GM13976 (cell line): ENCODE results near the gene WBP4.

ENCODE experiments used
- DNase-seq: peaks from one replicate; pipeline ENCODE4 v3.0.0; 2012; ENCODE audit warnings: low spot score
- in situ Hi-C: fragments of 300-500 bp; cut with MboI; formaldehyde crosslinking; loops from one replicate; pipeline ENCODE4 v1.12.0; 2022; ENCODE audit warnings: low sequenced_read_pairs, mixed read lengths, inconsistent platforms; ENCODE audit not compliant: unreplicated experiment
- TF ChIP-seq, protein P1 (sequence below): IDR thresholded peaks from 2 replicates; pipeline ENCODE4 v1.5.1; 2012; ENCODE audit warnings: borderline replicate concordance, mild to moderate bottlenecking; ENCODE audit not compliant: insufficient read depth; ENCODE audit errors: extremely low read depth, missing control alignments, control extremely low read depth

Gene WBP4

DNA sequence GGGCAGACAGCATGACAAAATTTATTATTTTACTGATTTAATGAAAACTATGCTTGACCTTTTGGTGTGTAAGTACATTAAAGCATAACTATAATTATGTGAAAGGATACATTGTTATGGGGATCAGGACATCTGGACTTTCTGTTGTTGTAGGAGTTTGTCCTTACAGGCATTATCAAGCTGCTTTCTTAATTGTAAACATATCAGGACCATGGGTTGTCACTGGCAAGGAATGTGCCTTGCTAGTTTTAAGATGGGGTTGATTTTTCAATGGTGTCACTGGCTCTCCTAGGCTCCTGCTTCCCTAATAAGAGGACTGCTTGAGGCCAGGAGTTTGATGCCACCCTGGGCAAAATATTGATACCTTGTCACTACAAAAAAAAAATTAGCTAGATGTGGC, 38.7 kb downstream of the WBP4 start:
- no peak for DNase-seq
- TF ChIP-seq, protein P1, sequence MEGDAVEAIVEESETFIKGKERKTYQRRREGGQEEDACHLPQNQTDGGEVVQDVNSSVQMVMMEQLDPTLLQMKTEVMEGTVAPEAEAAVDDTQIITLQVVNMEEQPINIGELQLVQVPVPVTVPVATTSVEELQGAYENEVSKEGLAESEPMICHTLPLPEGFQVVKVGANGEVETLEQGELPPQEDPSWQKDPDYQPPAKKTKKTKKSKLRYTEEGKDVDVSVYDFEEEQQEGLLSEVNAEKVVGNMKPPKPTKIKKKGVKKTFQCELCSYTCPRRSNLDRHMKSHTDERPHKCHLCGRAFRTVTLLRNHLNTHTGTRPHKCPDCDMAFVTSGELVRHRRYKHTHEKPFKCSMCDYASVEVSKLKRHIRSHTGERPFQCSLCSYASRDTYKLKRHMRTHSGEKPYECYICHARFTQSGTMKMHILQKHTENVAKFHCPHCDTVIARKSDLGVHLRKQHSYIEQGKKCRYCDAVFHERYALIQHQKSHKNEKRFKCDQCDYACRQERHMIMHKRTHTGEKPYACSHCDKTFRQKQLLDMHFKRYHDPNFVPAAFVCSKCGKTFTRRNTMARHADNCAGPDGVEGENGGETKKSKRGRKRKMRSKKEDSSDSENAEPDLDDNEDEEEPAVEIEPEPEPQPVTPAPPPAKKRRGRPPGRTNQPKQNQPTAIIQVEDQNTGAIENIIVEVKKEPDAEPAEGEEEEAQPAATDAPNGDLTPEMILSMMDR: no peak
- in situ Hi-C loops: loop anchor here (25.0 kb wide), 1 partner anchor 537 kb away; no protein-coding TSS in a partner anchor

DNA sequence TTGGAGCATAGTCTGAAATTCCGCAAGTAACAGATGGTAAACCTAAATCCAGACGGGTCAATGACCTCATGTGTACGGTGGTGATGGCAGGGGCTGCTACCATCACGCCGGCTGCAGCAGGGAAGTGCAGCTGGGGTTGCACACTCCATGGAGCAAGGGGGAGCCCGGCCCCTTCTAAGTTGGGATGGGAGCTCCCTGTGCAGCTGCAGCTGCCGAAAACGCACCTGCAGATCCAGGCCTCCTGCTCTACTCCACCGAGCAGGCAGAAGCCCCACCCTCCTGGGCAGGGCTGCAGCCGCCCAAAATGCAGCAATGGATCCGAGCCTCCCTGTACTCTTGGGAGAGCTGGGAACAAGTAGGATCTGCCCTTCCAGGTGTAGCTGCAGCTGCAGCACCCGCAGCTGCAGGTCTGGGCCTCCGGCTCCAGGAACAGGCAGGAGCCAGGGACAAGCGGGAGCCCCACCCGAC, 45.8 kb downstream of the WBP4 start:
- TF ChIP-seq, protein P1: no peak
- DNase-seq: no peak
- in situ Hi-C loops: no loop called here

DNA sequence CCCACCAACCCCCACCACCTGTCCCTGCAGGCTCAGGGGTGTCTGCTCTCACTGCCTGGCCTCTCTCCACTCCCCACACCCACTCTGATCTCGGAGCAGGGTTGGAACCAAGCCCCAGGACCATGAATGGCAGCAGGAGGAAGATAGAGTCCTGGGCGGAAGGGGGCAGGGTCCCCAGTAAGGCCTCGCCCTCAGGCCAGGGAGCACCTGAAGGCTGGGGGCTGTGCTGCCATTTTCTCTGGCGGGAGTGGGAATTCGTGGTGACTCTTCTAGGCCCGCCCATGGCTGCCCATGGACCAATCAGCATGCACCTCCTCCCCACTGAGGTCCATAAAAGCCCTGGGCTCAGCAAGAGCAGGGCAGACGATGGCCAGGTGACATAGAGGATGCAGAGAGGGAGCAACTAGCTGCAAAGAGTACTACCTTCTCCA, 46.3 kb downstream of the WBP4 start:
- TF ChIP-seq, protein P1: no peak
- in situ Hi-C loops: no loop called here
- no peak for DNase-seq

DNA sequence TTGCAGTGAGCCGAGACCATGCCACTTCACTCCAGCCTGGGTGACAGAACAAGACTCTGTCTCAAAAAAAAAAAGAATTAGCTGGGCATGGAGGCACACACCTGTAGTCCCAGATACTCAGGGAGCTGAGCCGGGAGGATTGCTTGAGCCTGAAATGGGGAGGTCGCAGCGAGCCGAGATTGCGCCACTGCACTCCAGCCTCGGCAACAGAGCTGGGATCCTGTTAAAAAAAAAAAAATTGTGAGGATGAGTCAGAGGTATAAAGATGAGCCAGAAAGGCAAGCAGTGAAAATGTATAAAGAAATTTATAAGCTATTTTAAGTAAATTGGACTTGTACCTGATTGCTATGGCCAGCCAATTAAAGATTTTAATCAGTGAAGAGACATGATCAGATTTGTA, 50.1 kb downstream of the WBP4 start:
- no peak for DNase-seq
- in situ Hi-C loops: no loop called here
- TF ChIP-seq, protein P1: no peak

DNA sequence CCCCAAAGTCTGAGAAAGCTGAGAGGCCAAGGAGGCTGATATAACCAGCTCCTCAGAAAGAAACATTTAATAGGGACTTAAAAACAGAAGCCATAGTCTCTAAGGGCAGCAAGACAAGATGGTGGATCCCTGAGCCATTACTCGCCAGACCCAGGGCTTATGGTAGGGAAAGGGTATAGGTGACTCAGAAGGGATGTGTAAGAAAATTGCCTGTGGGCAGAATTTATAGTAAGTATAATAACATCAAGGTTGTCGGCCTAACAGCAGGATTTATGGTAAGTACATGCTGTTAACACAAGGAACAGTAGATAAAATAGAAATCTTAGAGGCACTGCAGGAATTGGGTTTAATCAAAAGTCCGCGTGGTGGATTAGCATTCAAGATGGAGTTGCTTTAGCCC, 56.6 kb downstream of the WBP4 start:
- no peak for DNase-seq
- TF ChIP-seq, protein P1: no peak
- in situ Hi-C loops: no loop called here

DNA sequence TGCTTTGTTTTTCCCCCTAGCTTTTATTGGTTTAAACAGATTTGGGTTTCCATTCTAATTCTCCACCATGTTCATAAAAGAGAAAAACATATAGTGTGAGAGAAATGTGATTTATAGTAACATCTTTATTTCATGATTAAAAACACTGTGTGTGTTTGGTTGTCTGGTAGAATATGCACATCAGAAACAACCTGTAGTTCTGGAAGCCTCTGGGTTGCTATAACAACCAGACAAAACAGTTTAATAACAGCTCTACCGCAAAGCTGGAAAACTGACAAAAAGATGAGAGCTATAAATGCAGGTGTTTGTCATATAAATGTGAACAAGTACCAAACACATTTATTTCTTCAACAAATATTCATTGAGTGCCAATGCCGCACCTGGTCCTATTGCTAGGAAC, 61.5 kb downstream of the WBP4 start:
- in situ Hi-C loops: no loop called here
- TF ChIP-seq, protein P1: no peak
- no peak for DNase-seq

DNA sequence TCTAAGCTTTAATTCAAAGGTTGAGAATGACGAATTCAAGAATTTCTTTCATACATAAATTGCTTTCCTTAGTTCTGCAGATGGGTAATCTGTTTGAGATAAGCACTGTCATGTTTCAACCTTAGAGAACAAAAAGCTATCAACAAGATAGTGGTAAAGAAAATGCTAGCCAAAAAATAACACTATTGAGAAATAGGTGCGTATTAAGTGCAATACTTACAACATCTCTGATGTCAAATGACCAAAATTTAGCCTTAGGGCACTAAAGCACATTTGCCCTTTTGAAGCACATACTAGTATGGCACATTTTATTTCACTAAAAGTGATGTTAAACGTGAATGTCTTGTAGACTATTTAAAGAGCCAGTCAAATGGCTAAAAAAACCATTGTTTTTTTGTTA, 66.4 kb downstream of the WBP4 start:
- no peak for DNase-seq
- in situ Hi-C loops: no loop called here
- TF ChIP-seq, protein P1: no peak
